ENCODE results near the gene MSH2. TPM values are rescaled to one million over a fixed set of nuclear protein-coding genes. Genes with fewer than 3 reads are reported as not detected.
"Not testable (repeated sequence)": the region's sequence is repeated elsewhere in the genome, so short reads cannot be mapped to it uniquely, and the experiment has no call there.

MSH2 gene
- total and polyA plus RNA-seq, 5 donors from 2014 or later, result 12.9 to 29.9 (median 29.0) TPM

GRCh38 chr2:47401789-47402554, 984 bp upstream of the MSH2 start:
- H3K36me3 ChIP-seq (ENCODE audit: control insufficient read depth, insufficient read depth, low read length), result no peaks in the 10 kb centered on the region
- DNase-seq (no peak), ATAC-seq (ENCODE audit: low read depth in 2 of 2) (no peak)
- peaks cover 10 to 40% (median 29%) of the 10 kb centered on the region in 4 donors for H3K4me1 Mint-ChIP-seq
- no peaks in the 10 kb centered on the region for H3K27me3 Mint-ChIP-seq
- no peaks in the 10 kb centered on the region for H3K9me3 ChIP-seq (ENCODE audit: control insufficient read depth in 2 of 2, low read length in 2 of 2)
- H3K4me1 ChIP-seq (ENCODE audit: control insufficient read depth, insufficient read depth, low read length, poor library complexity, severe bottlenecking), result peaks cover 21% of the 10 kb centered on the region
- H3K4me3 ChIP-seq (ENCODE audit: low read depth, low read length), result peak overlapping the region; percentile 69
- peak overlapping the region; percentile 92 to 98 (median 94) for H3K27ac Mint-ChIP-seq
- H3K36me3 Mint-ChIP-seq, result peaks cover 9% of the 10 kb centered on the region
- peaks cover 0 to 4% (median 0%) of the 10 kb centered on the region in 7 donors for H3K9me3 Mint-ChIP-seq
- peak overlapping the region; percentile 73 for H3K27ac ChIP-seq (ENCODE audit: insufficient read depth, low read length, poor library complexity, severe bottlenecking)
- peak overlapping the region; percentile 97 to 100 (median 98) for H3K4me3 Mint-ChIP-seq
- H3K27me3 ChIP-seq (ENCODE audit: control insufficient read depth, insufficient read depth, low read length), result no peaks in the 10 kb centered on the region

GRCh38 chr2:47402555-47402804, 476 bp upstream of the MSH2 start:
- Mint-ChIP-seq H3K36me3 (peaks cover 11% of the 10 kb centered on the region), H3K4me3 (peak overlapping the region; percentile 97 to 100 (median 98)), H3K27ac (peak overlapping the region; percentile 92 to 98 (median 94)), H3K9me3 (peaks cover 0 to 4% (median 0%) of the 10 kb centered on the region in 7 donors), H3K4me1 (peaks cover 12 to 44% (median 33%) of the 10 kb centered on the region in 4 donors), H3K27me3 (no peaks in the 10 kb centered on the region)
- no peaks in the 10 kb centered on the region for H3K9me3 ChIP-seq (ENCODE audit: control insufficient read depth in 2 of 2, low read length in 2 of 2)
- H3K27me3 ChIP-seq (ENCODE audit: control insufficient read depth, insufficient read depth, low read length), result no peaks in the 10 kb centered on the region
- peak overlapping the region; percentile 73 for H3K27ac ChIP-seq (ENCODE audit: insufficient read depth, low read length, poor library complexity, severe bottlenecking)
- no peak for DNase-seq
- no peaks in the 10 kb centered on the region for H3K36me3 ChIP-seq (ENCODE audit: control insufficient read depth, insufficient read depth, low read length)
- no peak for ATAC-seq (ENCODE audit: low read depth in 2 of 2)
- peak overlapping the region; percentile 69 for H3K4me3 ChIP-seq (ENCODE audit: low read depth, low read length)
- peaks cover 21% of the 10 kb centered on the region for H3K4me1 ChIP-seq (ENCODE audit: control insufficient read depth, insufficient read depth, low read length, poor library complexity, severe bottlenecking)

- DNase-seq (no peak), ATAC-seq (ENCODE audit: low read depth in 2 of 2) (no peak)
- Mint-ChIP-seq H3K36me3 (peaks cover 20% of the 10 kb centered on the region), H3K27ac (peak overlapping the region; percentile 32 to 98 (median 92)), H3K4me1 (peaks cover 20 to 53% (median 38%) of the 10 kb centered on the region in 4 donors), H3K27me3 (no peaks in the 10 kb centered on the region), H3K4me3 (peak overlapping the region; percentile 97 to 100 (median 98)), H3K9me3 (peaks cover 0 to 4% (median 0%) of the 10 kb centered on the region in 7 donors)
- H3K27me3 ChIP-seq (ENCODE audit: control insufficient read depth, insufficient read depth, low read length), result no peaks in the 10 kb centered on the region
- H3K4me3 ChIP-seq (ENCODE audit: low read depth, low read length), result peak overlapping the region; percentile 91
- no peaks in the 10 kb centered on the region for H3K9me3 ChIP-seq (ENCODE audit: control insufficient read depth in 2 of 2, low read length in 2 of 2)
- H3K36me3 ChIP-seq (ENCODE audit: control insufficient read depth, insufficient read depth, low read length), result no peaks in the 10 kb centered on the region
- peak overlapping the region; percentile 73 for H3K27ac ChIP-seq (ENCODE audit: insufficient read depth, low read length, poor library complexity, severe bottlenecking)
- peaks cover 21% of the 10 kb centered on the region for H3K4me1 ChIP-seq (ENCODE audit: control insufficient read depth, insufficient read depth, low read length, poor library complexity, severe bottlenecking)
Measured at GRCh38 chr2:47403609-47404193, 745 bp downstream of the MSH2 start.

GRCh38 chr2:47404356-47404755, 1.4 kb downstream of the MSH2 start:
- ATAC-seq (ENCODE audit: low read depth in 2 of 2) (no peak), DNase-seq (no peak)
- Mint-ChIP-seq H3K4me1 (peaks cover 20 to 53% (median 38%) of the 10 kb centered on the region in 4 donors), H3K9me3 (peaks cover 0 to 4% (median 0%) of the 10 kb centered on the region in 7 donors), H3K4me3 (peak overlapping the region; percentile 97 to 100 (median 98)), H3K27ac (peak overlapping the region in 2 of 3 donors; percentile 43 to 98), H3K36me3 (peaks cover 20% of the 10 kb centered on the region), H3K27me3 (no peaks in the 10 kb centered on the region)
- Histone ChIP-seq H3K4me3 (ENCODE audit: low read depth, low read length) (peak overlapping the region; percentile 91), H3K27me3 (ENCODE audit: control insufficient read depth, insufficient read depth, low read length) (no peaks in the 10 kb centered on the region), H3K4me1 (ENCODE audit: control insufficient read depth, insufficient read depth, low read length, poor library complexity, severe bottlenecking) (peaks cover 21% of the 10 kb centered on the region), H3K9me3 (ENCODE audit: control insufficient read depth in 2 of 2, low read length in 2 of 2) (no peaks in the 10 kb centered on the region), H3K36me3 (ENCODE audit: control insufficient read depth, insufficient read depth, low read length) (no peaks in the 10 kb centered on the region), H3K27ac (ENCODE audit: insufficient read depth, low read length, poor library complexity, severe bottlenecking) (no peak overlapping the region)

- Histone ChIP-seq H3K4me1 (ENCODE audit: control insufficient read depth, insufficient read depth, low read length, poor library complexity, severe bottlenecking) (peaks cover 21% of the 10 kb centered on the region), H3K27ac (ENCODE audit: insufficient read depth, low read length, poor library complexity, severe bottlenecking) (no peak overlapping the region), H3K9me3 (ENCODE audit: control insufficient read depth in 2 of 2, low read length in 2 of 2) (no peaks in the 10 kb centered on the region), H3K27me3 (ENCODE audit: control insufficient read depth, insufficient read depth, low read length) (no peaks in the 10 kb centered on the region), H3K4me3 (ENCODE audit: low read depth, low read length) (no peak overlapping the region), H3K36me3 (ENCODE audit: control insufficient read depth, insufficient read depth, low read length) (peaks cover 4% of the 10 kb centered on the region)
- Mint-ChIP-seq H3K27me3 (no peaks in the 10 kb centered on the region), H3K9me3 (peaks cover 0 to 4% (median 0%) of the 10 kb centered on the region in 7 donors), H3K36me3 (peaks cover 23% of the 10 kb centered on the region), H3K4me3 (peak overlapping the region in 2 of 4 donors; percentile 48 to 78), H3K4me1 (peaks cover 20 to 53% (median 38%) of the 10 kb centered on the region in 4 donors), H3K27ac (peak overlapping the region in 1 of 3 donors; percentile 69)
- ATAC-seq (ENCODE audit: low read depth in 2 of 2) (no peak), DNase-seq (no peak)
Measured at GRCh38 chr2:47405757-47406156, 2.8 kb downstream of the MSH2 start.

GRCh38 chr2:47406649-47407330, 3.8 kb downstream of the MSH2 start:
- H3K9me3 Mint-ChIP-seq; H3K27me3 ChIP-seq (ENCODE audit: control insufficient read depth, insufficient read depth, low read length); H3K4me3 ChIP-seq (ENCODE audit: low read depth, low read length); H3K27me3 Mint-ChIP-seq; H3K9me3 ChIP-seq (ENCODE audit: control insufficient read depth in 2 of 2, low read length in 2 of 2); DNase-seq; H3K36me3 ChIP-seq (ENCODE audit: control insufficient read depth, insufficient read depth, low read length); H3K27ac ChIP-seq (ENCODE audit: insufficient read depth, low read length, poor library complexity, severe bottlenecking); ATAC-seq (ENCODE audit: low read depth in 2 of 2): not testable (repeated sequence)
- peak overlapping the region in 1 of 3 donors; percentile 55 for H3K27ac Mint-ChIP-seq
- peaks cover 23% of the 10 kb centered on the region for H3K36me3 Mint-ChIP-seq
- peak overlapping the region in 3 of 4 donors; percentile 1 to 34 (median 22) for H3K4me3 Mint-ChIP-seq
- H3K4me1 Mint-ChIP-seq, result peaks cover 20 to 53% (median 38%) of the 10 kb centered on the region in 4 donors
- H3K4me1 ChIP-seq (ENCODE audit: control insufficient read depth, insufficient read depth, low read length, poor library complexity, severe bottlenecking), result peaks cover 21% of the 10 kb centered on the region

- not testable (repeated sequence) for H3K27me3 Mint-ChIP-seq; H3K27ac ChIP-seq (ENCODE audit: insufficient read depth, low read length, poor library complexity, severe bottlenecking); H3K9me3 Mint-ChIP-seq; H3K4me3 ChIP-seq (ENCODE audit: low read depth, low read length); H3K36me3 ChIP-seq (ENCODE audit: control insufficient read depth, insufficient read depth, low read length); ATAC-seq (ENCODE audit: low read depth in 2 of 2); H3K9me3 ChIP-seq (ENCODE audit: control insufficient read depth in 2 of 2, low read length in 2 of 2); DNase-seq; H3K27me3 ChIP-seq (ENCODE audit: control insufficient read depth, insufficient read depth, low read length)
- Mint-ChIP-seq H3K36me3 (peaks cover 23% of the 10 kb centered on the region), H3K4me1 (peaks cover 16 to 46% (median 33%) of the 10 kb centered on the region in 4 donors), H3K27ac (peak overlapping the region; percentile 9 to 84 (median 72)), H3K4me3 (peak overlapping the region in 2 of 4 donors; percentile 40 to 67)
- peaks cover 15% of the 10 kb centered on the region for H3K4me1 ChIP-seq (ENCODE audit: control insufficient read depth, insufficient read depth, low read length, poor library complexity, severe bottlenecking)
Measured at GRCh38 chr2:47407976-47408375, 5.0 kb downstream of the MSH2 start.

Data from CD4-positive, CD25-positive, alpha-beta regulatory T cell (primary cell).